HEK293T (cell line): ENCODE data around the gene ANKRD63.

Experiments used
- ARNT ChIP-seq: fragments of 450-650 bp; IDR thresholded peaks from 2 replicates; pipeline ENCODE4 v1.6.1; 2017; ENCODE audit warnings: mild to moderate bottlenecking
- BHLHE40 ChIP-seq: fragments of 450-650 bp; IDR thresholded peaks from 2 replicates; pipeline ENCODE4 v1.6.1; 2016; ENCODE audit warnings: mild to moderate bottlenecking, moderate library complexity, borderline replicate concordance
- CTBP1 ChIP-seq: fragments of 450-650 bp; IDR thresholded peaks from 2 replicates; pipeline ENCODE4 v1.6.1; 2016; ENCODE audit warnings: borderline replicate concordance
- ELF4 ChIP-seq: fragments of 450-650 bp; IDR thresholded peaks from 2 replicates; pipeline ENCODE4 v1.6.1; 2017; ENCODE audit warnings: antibody characterized with exemption
- FOXA1 ChIP-seq: fragments of 450-650 bp; IDR thresholded peaks from 2 replicates; pipeline ENCODE4 v1.6.1; 2016; ENCODE audit warnings: mild to moderate bottlenecking
- FOXM1 ChIP-seq: fragments of 450-650 bp; IDR thresholded peaks from 2 replicates; pipeline ENCODE4 v1.6.1; 2017; ENCODE audit warnings: mild to moderate bottlenecking, borderline replicate concordance
- HDGF ChIP-seq: fragments of 450-650 bp; IDR thresholded peaks from 2 replicates; pipeline ENCODE4 v1.6.1; 2017; ENCODE audit warnings: antibody characterized with exemption, borderline replicate concordance
- L3MBTL2 ChIP-seq: fragments of 450-650 bp; conservative IDR thresholded peaks from 2 replicates; pipeline ENCODE4 v1.6.1; 2016; ENCODE audit warnings: mild to moderate bottlenecking
- PKNOX1 ChIP-seq: fragments of 450-650 bp; IDR thresholded peaks from 2 replicates; pipeline ENCODE4 v1.6.1; 2016
- SP1 ChIP-seq: fragments of 450-650 bp; IDR thresholded peaks from 2 replicates; pipeline ENCODE4 v1.6.1; 2017
- SUZ12 ChIP-seq: fragments of 450-650 bp; IDR thresholded peaks from 2 replicates; pipeline ENCODE4 v1.6.1; 2016; ENCODE audit warnings: mild to moderate bottlenecking
- TARDBP ChIP-seq: fragments of 450-650 bp; IDR thresholded peaks from 2 replicates; pipeline ENCODE4 v1.6.1; 2016
- ZNF384 ChIP-seq: fragments of 450-650 bp; IDR thresholded peaks from 2 replicates; pipeline ENCODE4 v1.6.1; 2016

- TF ChIP-seq SP1 (no peak), HDGF (no peak), L3MBTL2 (peak; percentile 79), ZNF384 (no peak), TARDBP (no peak), ELF4 (no peak), BHLHE40 (no peak), PKNOX1 (peak; percentile 56; the same call in 1 of the 2 replicates), SUZ12 (no peak), FOXA1 (no peak), FOXM1 (peak; percentile 95), CTBP1 (no peak), ARNT (no peak)
Observed at GRCh38 chr15:40323239-40323952, 40.5 kb upstream of the ANKRD63 start, which contains the start of gene INAFM2.
